ENCODE results near the gene PBOV1. TPM values are rescaled to one million over a fixed set of nuclear protein-coding genes. Genes with fewer than 3 reads are reported as not detected.

PBOV1 gene
- polyA plus RNA-seq, 2 of the 4 experiments (the other 2 are of a cell fraction) = not detected

DNA sequence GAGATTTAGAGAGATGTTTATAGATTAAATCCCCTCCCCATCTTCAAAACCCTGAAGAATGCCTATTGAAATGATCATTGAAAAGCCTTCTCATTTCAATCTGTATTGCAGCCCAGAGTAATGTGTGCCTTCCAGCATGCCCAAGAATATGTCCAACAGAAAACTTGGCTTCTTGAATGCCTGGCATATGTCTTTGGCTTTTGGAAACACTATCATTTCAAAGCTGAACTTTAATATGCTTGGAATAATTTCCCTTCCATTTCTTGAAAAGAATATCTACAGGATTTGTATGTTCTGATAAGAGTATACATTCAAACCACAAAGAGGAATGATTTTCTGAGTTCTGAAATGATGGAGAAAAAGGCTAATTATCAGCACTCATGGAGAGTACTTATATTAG, 11.9 kb upstream of the PBOV1 start:
- ATAC-seq (no peak), DNase-seq (ENCODE audit: low read depth in 1 of 2, low spot score in 1 of 2) (no peak), FAIRE-seq (no peak)
- Histone ChIP-seq H3K9me3 (no peaks in the 10 kb centered on the region), H3K4me3 (no peak overlapping the region), H3K27ac (no peak overlapping the region), H3K4me2 (no peak overlapping the region), H3K4me1 (0 out of 3 replicates have a peak, but pooled peaks cover 6% of the 10 kb centered on the region)
- TF ChIP-seq RARB (CRISPR knock-in tag; IDR thresholded peaks at IDR 0.05) = no peak
- TF ChIP-seq, protein P1, sequence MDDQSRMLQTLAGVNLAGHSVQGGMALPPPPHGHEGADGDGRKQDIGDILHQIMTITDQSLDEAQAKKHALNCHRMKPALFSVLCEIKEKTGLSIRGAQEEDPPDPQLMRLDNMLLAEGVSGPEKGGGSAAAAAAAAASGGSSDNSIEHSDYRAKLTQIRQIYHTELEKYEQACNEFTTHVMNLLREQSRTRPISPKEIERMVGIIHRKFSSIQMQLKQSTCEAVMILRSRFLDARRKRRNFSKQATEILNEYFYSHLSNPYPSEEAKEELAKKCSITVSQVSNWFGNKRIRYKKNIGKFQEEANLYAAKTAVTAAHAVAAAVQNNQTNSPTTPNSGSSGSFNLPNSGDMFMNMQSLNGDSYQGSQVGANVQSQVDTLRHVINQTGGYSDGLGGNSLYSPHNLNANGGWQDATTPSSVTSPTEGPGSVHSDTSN (IDR thresholded peaks at IDR 0.05) = no peak
- TF ChIP-seq POLR2AphosphoS2 (conservative IDR thresholded peaks at IDR 0.05; ENCODE audit: low read length) = no peak
- TF ChIP-seq EP300 (IDR thresholded peaks at IDR 0.05) = no peak
- no peak for TF ChIP-seq GATA3 (IDR thresholded peaks at IDR 0.05; ENCODE audit: borderline replicate concordance)
- no peak for TF ChIP-seq TP53 (CRISPR knock-in tag; IDR thresholded peaks at IDR 0.05)
- TF ChIP-seq MAZ (IDR thresholded peaks at IDR 0.05; ENCODE audit: borderline replicate concordance, low read depth, low read length) = no peak
- TF ChIP-seq RNF2 (IDR thresholded peaks at IDR 0.05; ENCODE audit: borderline replicate concordance, low read depth) = no peak
- no peak for TF ChIP-seq CBX2 (IDR thresholded peaks at IDR 0.05; ENCODE audit: borderline replicate concordance, low read depth)
- TF ChIP-seq JUN (IDR thresholded peaks at IDR 0.05) = no peak
- TF ChIP-seq, protein P2, sequence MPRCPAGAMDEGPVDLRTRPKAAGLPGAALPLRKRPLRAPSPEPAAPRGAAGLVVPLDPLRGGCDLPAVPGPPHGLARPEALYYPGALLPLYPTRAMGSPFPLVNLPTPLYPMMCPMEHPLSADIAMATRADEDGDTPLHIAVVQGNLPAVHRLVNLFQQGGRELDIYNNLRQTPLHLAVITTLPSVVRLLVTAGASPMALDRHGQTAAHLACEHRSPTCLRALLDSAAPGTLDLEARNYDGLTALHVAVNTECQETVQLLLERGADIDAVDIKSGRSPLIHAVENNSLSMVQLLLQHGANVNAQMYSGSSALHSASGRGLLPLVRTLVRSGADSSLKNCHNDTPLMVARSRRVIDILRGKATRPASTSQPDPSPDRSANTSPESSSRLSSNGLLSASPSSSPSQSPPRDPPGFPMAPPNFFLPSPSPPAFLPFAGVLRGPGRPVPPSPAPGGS (IDR thresholded peaks at IDR 0.05) = no peak
- no peak for TF ChIP-seq NFE2L2 (conservative IDR thresholded peaks at IDR 0.05; ENCODE audit: low read length)
- TF ChIP-seq HOXB13 (CRISPR knock-in tag; IDR thresholded peaks at IDR 0.05; ENCODE audit: low read depth) = no peak
- no peak for TF ChIP-seq ZFP36 (IDR thresholded peaks at IDR 0.05; ENCODE audit: borderline replicate concordance, partially characterized antibody)
- TF ChIP-seq, protein P3, sequence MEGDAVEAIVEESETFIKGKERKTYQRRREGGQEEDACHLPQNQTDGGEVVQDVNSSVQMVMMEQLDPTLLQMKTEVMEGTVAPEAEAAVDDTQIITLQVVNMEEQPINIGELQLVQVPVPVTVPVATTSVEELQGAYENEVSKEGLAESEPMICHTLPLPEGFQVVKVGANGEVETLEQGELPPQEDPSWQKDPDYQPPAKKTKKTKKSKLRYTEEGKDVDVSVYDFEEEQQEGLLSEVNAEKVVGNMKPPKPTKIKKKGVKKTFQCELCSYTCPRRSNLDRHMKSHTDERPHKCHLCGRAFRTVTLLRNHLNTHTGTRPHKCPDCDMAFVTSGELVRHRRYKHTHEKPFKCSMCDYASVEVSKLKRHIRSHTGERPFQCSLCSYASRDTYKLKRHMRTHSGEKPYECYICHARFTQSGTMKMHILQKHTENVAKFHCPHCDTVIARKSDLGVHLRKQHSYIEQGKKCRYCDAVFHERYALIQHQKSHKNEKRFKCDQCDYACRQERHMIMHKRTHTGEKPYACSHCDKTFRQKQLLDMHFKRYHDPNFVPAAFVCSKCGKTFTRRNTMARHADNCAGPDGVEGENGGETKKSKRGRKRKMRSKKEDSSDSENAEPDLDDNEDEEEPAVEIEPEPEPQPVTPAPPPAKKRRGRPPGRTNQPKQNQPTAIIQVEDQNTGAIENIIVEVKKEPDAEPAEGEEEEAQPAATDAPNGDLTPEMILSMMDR (IDR thresholded peaks at IDR 0.05) = no peak
- no peak for TF ChIP-seq ZNF302 (CRISPR knock-in tag; IDR thresholded peaks at IDR 0.05)
- TF ChIP-seq CHD4 (IDR thresholded peaks at IDR 0.05; ENCODE audit: borderline replicate concordance) = no peak
- no peak for TF ChIP-seq BHLHE40 (IDR thresholded peaks at IDR 0.05; ENCODE audit: low read depth, low read length)
- ChIA-PET CTCF (no interaction called here), POLR2A (no interaction called here)

DNA sequence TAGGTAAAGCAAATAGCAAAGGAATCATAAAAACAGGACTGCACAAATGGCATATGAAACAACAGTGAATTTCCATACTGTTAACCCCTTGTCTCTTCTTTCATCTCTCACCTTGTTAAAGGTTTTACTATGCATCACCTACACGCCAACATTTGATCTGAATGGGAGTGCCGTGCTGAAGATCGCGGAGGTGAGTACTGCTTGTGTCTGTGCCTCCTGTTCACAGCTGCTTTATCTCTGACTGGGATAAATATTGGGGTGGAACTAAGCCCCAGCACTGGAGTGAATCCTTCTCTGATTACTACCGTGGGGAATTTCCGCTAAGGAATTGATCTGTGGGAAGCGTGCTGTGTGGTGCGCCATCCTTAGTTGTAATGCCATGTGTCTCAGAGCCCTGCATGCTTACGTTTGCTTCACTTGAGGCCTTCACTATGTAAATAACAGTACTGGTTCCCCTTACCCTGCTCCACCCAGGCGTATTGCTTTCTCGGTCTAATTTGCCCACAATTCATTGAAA, 11.4 kb upstream of the PBOV1 start:
- CTCF ChIA-PET = no interaction called here
- no peaks in the 10 kb centered on the region for H3K9me3 ChIP-seq
- no peak overlapping the region for H3K27ac ChIP-seq
- H3K4me3 ChIP-seq = no peak overlapping the region
- POLR2A ChIA-PET = no interaction called here
- no peak for DNase-seq (ENCODE audit: low read depth in 1 of 2, low spot score in 1 of 2)
- H3K4me2 ChIP-seq = no peak overlapping the region
- H3K4me1 ChIP-seq = 0 out of 3 replicates have a peak, but pooled peaks cover 6% of the 10 kb centered on the region
- FAIRE-seq = no peak
- 90% methylated on average over 11 of the region's 11 CpGs for WGBS (ENCODE audit: missing lambda C conversion rate)
- TF ChIP-seq NR3C1 (IDR thresholded peaks at IDR 0.05) (no peak), HEYL (CRISPR knock-in tag; IDR thresholded peaks at IDR 0.05) (no peak), POLR2AphosphoS2 (conservative IDR thresholded peaks at IDR 0.05; ENCODE audit: low read length) (no peak), RFX5 (IDR thresholded peaks at IDR 0.05) (no peak), PHF8 (IDR thresholded peaks at IDR 0.05; ENCODE audit: borderline replicate concordance, low read depth) (no peak), TFCP2L1 (CRISPR knock-in tag; IDR thresholded peaks at IDR 0.05) (no peak), FOXS1 (CRISPR knock-in tag; IDR thresholded peaks at IDR 0.05) (no peak), MAZ (IDR thresholded peaks at IDR 0.05; ENCODE audit: borderline replicate concordance, low read depth, low read length) (no peak), POLR2A (IDR thresholded peaks at IDR 0.05; ENCODE audit: low read length) (no peak), EP300 (IDR thresholded peaks at IDR 0.05) (no peak), FOSL2 (IDR thresholded peaks at IDR 0.05) (no peak), FOSL2 (CRISPR knock-in tag; IDR thresholded peaks at IDR 0.05) (no peak), NPAS2 (CRISPR knock-in tag; IDR thresholded peaks at IDR 0.05; ENCODE audit: borderline replicate concordance) (no peak), RARB (CRISPR knock-in tag; IDR thresholded peaks at IDR 0.05) (no peak), NFE2L2 (conservative IDR thresholded peaks at IDR 0.05; ENCODE audit: low read length) (no peak), HDAC2 (IDR thresholded peaks at IDR 0.05) (no peak), ZNF302 (CRISPR knock-in tag; IDR thresholded peaks at IDR 0.05) (no peak)
- TF ChIP-seq, protein P1 (IDR thresholded peaks at IDR 0.05) = no peak
- TF ChIP-seq, protein P4, sequence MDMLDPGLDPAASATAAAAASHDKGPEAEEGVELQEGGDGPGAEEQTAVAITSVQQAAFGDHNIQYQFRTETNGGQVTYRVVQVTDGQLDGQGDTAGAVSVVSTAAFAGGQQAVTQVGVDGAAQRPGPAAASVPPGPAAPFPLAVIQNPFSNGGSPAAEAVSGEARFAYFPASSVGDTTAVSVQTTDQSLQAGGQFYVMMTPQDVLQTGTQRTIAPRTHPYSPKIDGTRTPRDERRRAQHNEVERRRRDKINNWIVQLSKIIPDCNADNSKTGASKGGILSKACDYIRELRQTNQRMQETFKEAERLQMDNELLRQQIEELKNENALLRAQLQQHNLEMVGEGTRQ (IDR thresholded peaks at IDR 0.05) = no peak
- TF ChIP-seq, protein P3 (IDR thresholded peaks at IDR 0.05) = no peak
- no peak for ATAC-seq

Measured in A549 (cell line).